NCI-H524 (cell line): ENCODE results near the gene MYO7B.

Experiments
- DNase-seq, 2 experiments: peaks; one replicate each; lab custom pipeline; 2025; lab: John Stamatoyannopoulos, UW

MYO7B gene

DNA sequence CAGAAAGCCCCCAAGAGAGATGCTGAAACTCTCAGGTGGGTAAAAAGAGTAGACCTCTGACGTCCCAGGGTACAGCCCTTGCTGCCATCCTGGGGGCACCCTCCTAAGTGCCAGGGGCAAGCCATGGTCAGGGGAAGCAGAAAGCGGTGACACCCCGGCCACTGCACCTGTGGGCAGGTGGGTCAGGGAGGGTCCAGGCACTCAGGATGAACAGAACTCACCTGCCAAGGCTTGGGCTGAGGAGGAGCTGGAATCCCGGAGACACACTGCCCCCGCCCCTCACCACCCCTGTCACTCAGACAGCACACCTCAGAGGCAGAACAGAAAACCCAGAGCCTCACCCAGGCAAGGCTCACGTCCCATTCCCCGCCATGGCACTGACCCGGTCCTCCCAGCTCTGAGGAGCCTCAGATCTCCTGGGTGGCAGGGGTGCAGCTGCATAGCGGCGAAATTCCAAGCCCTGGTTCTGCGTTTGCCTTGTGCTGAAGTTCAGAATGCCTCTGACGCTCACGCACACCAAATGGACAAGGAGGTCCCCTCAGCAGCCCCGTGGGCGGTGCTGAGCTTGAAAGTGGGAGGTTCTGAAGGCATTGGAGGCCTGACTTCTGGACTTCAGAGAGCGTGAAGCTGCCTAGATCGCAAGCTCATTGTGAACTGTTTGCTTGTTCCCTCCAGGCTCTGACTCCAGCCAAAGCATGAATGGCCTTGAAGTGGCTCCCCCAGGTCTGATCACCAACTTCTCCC is 114.7 kb downstream of the MYO7B start:
- no peak for DNase-seq

DNA sequence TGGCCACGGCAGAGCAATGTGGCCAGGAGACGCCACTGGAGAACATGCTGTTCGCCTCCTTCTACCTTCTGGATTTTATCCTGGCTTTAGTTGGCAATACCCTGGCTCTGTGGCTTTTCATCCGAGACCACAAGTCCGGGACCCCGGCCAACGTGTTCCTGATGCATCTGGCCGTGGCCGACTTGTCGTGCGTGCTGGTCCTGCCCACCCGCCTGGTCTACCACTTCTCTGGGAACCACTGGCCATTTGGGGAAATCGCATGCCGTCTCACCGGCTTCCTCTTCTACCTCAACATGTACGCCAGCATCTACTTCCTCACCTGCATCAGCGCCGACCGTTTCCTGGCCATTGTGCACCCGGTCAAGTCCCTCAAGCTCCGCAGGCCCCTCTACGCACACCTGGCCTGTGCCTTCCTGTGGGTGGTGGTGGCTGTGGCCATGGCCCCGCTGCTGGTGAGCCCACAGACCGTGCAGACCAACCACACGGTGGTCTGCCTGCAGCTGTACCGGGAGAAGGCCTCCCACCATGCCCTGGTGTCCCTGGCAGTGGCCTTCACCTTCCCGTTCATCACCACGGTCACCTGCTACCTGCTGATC is 115.4 kb downstream of the MYO7B start:
- no peak for DNase-seq

DNA sequence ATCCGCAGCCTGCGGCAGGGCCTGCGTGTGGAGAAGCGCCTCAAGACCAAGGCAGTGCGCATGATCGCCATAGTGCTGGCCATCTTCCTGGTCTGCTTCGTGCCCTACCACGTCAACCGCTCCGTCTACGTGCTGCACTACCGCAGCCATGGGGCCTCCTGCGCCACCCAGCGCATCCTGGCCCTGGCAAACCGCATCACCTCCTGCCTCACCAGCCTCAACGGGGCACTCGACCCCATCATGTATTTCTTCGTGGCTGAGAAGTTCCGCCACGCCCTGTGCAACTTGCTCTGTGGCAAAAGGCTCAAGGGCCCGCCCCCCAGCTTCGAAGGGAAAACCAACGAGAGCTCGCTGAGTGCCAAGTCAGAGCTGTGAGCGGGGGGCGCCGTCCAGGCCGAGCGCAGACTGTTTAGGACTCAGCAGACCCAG is 115.9 kb downstream of the MYO7B start:
- no peak for DNase-seq

DNA sequence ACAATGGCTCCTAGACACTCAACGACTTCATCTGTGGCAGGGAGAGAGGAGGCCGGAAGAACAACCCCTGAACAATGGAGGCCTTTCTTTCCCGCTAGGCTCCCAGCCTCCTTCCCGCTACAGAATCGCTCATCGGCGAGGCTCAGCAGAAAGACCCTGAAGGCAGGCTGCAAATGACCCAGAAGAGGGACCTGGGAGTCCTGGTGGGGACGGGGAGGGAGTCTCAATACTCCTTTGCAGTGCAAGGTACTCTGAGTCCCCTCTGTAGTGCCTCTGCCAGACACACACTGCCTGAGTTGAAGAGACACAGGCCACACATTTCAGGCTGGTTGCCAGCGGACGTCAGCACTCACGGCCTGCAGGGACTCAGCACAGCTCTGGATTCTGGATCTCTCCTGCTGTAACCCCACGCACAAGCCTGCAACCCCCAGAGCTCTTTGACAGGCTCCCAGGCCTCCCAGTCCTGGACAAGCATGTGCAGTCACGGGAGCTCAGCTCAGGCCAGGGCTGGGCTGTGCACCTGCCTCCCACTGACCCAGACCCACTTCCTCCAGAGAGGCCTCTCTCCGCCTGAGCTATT is 116.6 kb downstream of the MYO7B start:
- no peak for DNase-seq

DNA sequence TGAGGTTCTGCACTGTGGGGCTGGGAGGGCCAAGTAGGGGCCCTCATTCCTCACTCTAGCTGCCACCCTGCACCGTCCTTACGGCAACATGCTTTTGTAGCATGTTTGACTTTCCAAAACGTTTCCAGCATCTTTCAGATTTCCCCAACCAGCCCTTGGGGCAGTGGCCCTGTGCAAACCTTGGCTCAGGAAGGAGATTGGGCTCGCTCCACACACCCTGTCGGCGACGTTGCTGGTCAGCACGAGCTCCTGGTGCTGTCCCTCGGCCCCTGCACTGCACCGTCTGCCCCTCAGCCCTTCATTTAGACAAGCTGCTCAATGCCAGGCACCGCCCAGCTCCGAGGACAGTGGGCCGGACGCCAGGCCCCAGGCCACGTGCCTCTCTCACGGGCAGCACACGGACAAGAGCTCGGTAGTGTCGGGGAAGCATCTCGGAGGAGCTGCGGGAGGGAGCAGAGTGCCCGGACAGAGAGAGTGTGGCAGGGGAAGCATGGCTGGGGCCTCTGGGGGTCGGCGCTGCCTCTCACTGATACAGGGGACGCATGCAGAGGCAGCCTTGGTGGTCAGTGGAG is 117.4 kb downstream of the MYO7B start:
- DNase-seq: no peak

DNA sequence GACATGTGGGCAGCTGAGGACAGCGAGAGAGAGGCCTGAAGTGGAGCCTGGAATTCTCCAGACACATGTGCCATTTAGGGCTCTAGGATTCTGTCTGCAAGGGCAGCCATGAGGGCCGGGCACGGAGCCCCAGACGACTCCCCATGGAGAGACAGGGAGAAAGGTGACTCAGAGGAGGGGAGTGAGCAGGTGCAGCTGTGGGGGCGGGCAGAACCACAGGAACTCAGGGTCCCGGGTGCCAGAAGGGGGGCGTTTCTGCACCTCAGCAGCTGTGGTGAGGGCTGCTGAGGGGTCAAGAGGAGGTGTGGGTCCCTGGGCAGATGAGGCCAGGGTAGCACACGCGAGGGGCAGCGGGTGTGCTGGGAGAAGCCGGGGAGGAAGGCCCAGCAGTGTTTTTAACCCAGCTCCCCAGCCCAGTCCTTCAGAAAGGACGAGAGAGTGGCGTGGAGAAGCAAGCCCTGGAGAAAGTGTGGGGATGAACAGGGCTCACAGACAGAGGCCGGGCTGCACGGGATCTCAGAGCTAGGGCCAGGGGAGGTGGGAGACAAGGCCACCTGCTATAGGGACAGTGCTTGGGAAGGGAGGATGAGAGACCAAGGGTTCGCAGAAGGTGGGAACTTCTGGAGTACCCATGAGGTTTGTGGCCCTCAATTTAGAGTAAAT is 118.1 kb downstream of the MYO7B start:
- DNase-seq: no peak

DNA sequence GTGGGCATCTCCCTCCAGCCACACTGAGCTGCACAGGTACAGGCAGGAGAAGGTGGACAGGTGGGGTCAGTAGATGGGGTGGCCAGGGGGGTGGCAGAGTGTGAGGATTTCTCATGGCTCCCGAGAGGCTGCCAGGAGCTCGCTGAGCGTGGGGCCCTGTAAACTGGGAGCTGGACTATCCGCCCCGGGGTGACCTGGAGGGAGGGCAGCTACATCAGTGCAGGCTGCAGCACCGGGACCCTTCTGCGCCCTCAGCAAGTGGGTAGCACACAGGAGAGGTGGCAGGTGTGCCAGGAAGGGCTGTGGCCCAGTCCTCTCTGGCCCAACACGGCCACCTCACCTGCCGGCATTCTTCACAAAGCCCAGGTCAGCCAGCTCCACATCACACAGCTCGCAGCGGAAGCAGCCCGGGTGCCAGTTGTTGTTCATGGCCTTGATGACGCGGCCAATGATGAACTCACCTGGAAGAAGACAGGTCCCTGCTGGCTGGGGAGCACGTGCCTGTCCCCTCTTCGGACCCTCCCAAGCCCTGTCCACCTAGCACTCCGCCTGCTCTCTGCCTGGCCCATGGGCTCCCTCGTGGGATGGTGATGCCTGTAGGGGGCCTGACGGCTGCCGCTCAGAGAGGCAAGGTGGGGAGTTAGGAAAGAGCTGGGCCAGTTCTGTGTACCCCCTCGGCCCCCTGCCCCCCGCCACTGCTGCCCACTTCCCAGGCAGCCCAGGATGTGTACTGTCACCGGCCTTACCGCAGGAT is 118.8 kb downstream of the MYO7B start:
- no peak for DNase-seq

DNA sequence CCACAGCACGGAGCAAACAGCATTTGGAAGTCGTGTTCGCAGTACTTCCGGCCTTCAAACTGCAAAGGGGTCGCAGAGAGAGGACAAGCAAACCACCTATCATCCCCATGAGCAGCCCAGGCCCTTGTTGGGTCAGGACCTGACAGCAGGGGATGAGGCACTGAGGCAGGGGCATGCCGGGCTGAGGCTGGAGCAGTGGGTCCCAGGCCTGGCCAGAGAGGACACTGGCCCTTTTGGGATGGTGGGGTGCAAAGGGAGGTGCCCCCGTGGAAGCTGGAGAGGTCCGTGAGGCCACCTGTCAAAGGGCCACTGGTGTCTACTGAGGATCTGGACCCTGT is 119.3 kb downstream of the MYO7B start:
- DNase-seq: no peak

DNA sequence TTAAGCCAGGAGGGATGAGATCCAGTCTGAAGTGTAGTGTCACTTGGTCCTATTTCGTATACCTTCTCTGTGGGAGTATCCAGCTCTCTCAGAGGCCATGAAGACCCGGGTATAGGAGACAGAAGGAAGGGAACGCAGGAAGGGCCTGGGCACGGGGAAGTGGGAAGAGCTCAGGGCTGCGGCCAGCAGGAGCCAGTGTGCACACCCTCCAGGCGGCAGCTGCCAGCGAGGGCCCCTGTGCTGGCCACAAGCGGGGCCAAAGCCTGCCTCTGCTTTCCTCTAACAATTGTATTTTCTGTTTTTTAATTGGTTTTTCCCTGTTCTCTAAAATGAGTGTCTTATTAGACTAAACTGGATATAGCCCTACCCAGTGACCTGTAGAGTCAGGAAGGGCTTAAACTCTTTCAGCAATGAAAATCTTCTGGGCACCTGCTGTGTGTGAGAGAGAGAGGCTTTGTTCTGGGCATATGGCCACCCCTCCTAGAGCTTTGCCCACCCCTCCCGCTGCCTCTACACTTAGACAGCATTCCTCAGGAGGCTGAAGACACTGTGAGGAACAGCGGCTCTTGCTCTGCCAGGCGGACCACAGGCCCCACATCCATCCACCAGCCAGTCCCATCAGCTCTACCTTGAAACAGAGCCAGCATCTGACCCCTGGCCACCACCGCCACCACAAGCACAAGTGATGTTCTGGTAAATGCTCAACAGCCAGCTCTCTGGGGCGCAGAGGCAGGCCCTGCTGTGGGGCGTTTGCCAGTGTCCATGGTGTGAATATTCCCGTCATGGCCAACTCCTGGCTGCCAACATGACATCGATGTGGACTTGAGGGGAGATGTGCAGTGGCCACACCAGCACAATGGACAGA is 120.0 kb downstream of the MYO7B start:
- DNase-seq: peak; percentile 17 to 70

DNA sequence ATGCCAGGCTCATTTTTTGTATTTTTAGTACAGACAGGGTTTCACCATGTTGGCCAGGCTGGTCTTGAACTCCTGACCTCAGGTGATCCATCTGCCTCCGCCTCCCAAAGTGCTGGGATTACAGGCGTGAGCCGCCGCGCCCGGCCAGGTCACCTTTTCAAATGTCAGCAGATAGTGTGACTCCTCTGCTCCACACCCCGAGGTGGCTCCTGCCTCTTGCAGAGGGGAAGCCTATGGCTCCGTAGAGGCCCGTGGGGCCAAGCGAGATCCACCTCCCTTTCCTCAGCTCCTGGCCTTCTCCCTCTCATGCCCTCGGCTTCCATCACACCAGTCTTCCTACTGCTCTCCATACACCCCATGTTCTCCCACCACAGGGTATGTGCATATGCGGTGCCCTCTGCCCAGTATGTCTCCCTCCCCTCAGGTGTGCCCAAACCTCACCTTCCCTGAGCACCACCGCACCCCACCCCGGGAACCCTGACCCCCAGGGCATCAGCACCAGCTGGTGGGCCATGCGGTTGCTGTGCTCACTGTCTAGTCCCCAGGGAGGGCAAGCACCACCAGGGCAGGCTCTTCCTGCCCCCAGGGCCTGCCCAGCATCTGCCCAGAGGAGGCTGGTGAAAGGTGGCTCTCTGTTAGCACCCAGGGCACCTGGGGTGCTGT is 121.2 kb downstream of the MYO7B start:
- no peak for DNase-seq

DNA sequence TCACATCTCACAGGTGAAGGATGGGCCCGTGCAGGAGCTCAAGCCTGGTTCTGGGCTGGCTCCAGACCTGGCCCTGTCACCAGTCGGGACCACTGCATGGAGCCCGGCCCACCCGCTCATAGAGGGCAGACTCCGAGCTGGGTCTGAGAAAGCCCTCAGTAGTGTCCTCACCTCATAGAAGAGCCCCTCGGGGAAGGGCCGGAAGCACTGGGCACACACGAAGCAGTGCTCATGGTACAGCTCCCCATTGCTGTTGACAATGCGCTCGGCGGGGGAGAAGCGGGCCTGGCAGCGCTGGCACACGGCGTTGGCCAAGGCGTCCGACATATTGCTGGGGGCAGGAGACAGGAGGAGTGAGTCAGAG is 121.7 kb downstream of the MYO7B start:
- no peak for DNase-seq

DNA sequence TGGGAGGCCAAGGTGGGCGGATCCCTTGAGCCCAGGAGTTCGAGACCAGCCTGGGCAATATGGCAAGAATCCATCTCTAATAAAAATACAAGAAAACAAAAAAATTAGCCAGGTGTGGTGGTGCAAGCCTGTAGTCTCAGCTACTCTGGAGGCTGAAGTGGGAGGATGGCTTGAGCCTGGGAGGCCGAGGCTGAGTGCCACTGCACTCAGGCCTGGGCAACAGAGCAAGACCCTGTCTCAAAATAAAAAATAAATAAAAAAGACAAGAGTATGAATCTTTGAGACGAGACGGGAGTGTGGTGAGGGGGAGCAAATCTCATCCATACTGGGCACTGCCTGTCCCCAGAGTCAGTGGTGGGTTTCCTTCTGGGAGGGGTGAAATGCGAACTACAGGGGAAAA is 122.7 kb downstream of the MYO7B start:
- DNase-seq: no peak

DNA sequence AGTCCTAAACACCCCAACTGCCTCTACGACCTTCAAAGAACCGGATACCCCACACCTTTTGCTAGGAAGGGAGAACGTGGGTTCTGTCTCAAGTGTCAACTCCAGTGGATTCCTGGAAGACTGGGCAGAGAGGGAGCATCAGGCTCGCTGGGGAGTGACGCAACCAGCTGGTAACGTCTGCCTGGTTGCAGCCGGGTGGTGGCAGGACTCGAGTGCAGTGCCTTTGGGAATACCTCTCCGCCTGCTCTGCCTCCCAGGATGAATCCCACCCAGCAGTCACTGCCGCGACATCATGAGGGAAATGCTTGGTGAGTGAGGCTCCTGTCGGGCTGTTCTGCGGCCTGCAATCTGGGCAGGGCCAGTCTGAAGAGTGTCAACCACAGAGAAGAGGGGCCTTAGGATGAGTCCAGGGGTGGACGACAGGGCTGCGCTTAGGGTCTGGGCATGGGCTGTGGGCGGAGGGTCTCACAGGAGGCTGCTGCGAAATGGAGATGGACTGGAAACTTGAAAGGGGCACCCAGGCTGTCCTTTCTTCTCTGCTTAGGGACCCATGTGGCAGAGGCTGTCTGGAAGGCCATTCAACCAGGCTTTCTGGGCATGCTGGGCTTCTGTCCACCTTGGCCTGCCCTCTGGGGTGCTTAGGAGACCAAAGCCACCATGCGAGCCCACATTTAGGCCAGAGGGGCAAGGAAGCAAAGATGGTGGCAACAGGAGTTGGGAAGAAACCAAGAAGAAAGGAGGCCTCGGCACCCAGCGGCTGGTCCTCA is 123.3 kb downstream of the MYO7B start:
- peak in 1 of 2 experiments; percentile 35 for DNase-seq

DNA sequence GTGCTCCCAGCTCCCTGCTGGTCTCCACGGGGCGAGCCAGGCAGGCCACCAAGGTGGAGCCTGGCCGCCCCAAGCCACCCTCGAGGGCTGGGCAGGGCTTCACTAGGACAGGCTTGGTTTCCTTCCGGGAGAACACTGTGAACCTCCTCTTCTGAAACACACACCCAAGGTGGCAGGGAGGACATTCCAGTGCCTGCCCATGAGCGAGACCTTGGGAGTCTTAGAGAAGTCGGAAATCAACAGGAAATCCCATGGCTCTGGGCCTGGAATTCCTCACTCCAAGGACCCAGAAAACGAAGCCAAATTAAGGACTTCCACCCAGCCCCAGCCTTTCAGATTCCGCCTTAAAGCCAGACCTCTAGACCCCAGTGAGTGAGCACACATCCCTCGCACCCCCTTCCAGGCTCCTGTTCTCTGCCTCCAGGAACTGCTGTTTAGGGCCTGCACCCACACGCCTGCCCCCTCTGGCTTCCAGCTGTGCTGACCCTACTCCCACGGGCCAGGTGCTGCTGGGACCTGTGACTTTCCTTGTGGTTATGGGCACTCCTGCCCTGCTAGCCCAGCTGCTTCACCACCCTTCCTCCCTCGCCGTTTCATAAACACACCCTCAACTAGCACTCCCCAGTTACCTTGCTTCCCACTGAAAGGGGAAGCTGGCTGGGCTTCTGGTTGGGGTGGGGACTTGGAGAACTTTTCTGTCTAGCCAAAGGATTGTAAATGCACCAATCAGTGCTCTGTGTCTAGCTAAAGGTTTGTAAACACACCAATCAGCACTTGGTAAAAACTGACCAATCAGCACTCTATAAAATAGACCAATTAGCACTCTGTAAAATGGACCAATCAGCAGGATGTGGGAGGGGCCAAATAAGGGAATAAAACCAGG is 124.2 kb downstream of the MYO7B start:
- DNase-seq: no peak

DNA sequence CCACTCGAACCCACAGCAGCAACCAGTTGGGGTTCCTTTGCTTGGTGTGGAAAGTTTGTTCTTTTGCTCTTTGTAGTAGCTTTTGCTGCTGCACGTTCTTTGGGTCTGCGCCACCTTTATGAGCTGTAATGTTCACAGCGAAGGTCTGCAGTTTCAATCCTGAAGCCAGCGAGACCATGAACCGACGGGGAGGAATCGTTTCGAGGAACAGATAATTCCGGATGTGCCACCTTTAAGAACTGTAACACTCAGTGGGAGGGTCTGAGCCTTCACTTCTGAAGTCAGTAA is 124.8 kb downstream of the MYO7B start:
- DNase-seq: no peak

DNA sequence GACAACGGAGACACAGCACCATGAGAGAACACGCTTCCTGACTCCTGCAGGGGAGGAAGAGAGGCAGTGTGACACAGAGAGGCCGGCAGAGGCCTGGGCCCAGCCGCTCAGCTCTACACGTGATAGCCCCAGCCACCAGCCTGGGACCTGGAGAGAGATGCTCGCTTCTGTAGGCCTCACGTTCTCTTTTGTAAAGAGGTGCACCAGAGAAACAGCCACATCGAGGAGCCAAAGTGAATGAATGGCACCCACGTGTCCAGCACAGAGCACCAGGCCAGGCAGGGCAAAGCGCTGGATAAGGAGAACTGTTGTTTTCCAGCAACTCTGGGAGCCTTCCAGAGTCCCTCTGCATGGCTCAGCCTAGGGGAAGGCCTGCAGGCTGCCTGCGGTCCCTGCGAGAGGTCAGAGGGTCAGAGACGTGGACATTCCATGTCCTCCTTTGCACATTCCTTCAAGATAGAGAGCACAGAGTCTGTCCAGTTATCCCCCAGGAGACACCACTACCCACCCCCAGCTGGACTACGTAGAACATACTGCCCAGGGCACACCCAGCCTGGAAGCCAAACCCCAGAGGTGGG is 125.7 kb downstream of the MYO7B start:
- DNase-seq: no peak

DNA sequence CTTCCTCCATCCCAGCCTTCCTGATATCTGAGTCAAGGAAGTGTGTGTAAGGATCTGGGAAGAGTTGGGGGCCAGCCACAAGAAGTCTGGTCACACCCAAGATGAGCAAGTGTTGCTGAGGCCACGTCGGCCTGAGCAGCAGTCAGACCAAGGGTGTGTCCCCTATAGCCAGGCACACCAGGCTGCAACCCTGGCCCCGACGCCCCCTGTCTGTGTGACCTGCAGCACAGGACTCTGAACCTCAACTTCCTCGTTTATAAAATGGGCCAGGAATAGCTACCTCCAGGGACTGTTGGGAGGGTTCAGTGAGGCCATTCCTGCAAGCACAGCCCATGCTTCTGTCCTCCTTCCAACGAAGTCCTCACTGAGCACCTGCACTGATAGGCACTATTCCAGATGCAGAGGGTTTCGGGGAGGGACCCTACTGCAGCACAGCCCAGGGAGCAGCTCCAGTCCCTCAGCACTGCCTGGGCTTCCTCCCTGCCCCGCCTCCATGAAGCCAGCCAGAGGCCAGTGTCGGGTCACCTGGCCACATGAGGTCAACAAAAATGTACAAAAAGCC is 126.5 kb downstream of the MYO7B start:
- no peak for DNase-seq

DNA sequence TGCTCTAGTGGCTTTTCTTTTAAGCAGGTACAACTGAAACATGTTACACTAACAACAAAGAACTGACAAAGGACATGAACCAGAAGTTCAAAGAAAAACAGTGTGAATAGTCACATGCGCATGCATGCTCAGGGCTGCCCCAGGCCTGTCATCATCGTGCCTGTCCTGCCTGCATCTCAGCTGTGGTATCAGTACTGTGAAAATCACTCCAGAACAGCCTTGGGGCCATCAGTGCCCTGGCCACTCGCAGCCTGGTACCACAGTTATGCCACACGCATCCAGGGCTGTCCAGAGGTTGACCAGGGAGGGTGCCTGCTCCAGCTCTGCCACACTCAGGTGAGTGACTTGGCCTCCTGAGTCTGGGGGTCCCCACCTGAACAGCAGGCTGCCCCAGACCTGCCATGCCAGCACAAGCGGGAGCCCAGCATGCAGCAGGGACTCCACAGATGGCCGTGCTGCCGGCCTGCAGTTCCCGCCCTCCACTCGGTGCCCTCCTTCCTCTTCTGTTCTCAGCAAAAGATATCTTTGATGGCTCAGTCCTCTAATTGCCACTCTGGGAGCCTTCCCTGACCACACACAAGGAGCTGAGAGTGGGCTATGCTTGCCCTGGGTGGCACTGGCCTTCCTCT is 127.6 kb downstream of the MYO7B start:
- no peak for DNase-seq
